ENCODE results near the gene GOLGA5. TPM values are rescaled to one million over a fixed set of nuclear protein-coding genes. Genes with fewer than 3 reads are reported as not detected.

GOLGA5 gene
- total and polyA plus RNA-seq, 2 of the 8 experiments (the other 6 are each of a cell fraction or from before 2014, with no cell fraction given) = 13.0 to 25.4 TPM

GRCh38 chr14:92753250-92753649 is 40.9 kb upstream of the GOLGA5 start:
- Histone ChIP-seq H3K36me3 (ENCODE audit: control insufficient read depth in 2 of 4, insufficient read depth in 4 of 4, low read length in 3 of 4) (no peaks in the 10 kb centered on the region), H3K14ac (ENCODE audit: insufficient read length) (no peak overlapping the region), H3K23me2 (ENCODE audit: low read depth, low read length) (0 out of 2 replicates have a peak, but pooled peaks cover 1% of the 10 kb centered on the region), H4K5ac (ENCODE audit: insufficient read length, low read depth, low read length) (no peak overlapping the region), H3K4me2 (ENCODE audit: insufficient read depth in 1 of 2, low read depth in 2 of 2, low read length in 2 of 2) (no peak overlapping the region), H3K9ac (replicated peaks in 1 of 4; ENCODE audit: extremely low read depth in 1 of 4, low read depth in 3 of 4, low read length in 3 of 4) (no peak overlapping the region), H3K18ac (ENCODE audit: extremely low read depth, low read length) (no peak overlapping the region), H3K79me1 (ENCODE audit: low read depth, low read length) (no peaks in the 10 kb centered on the region), H3K4ac (replicated peaks; ENCODE audit: insufficient read length, low read depth, low read length) (no peak overlapping the region), H3K79me2 (ENCODE audit: control insufficient read depth in 1 of 2, insufficient read depth in 2 of 2, low read length in 2 of 2) (no peaks in the 10 kb centered on the region), H3K56ac (replicated peaks; ENCODE audit: insufficient read length, low read depth, low read length) (no peak overlapping the region), H2BK5ac (ENCODE audit: low read depth, low read length) (no peak overlapping the region), H3K9me3 (ENCODE audit: insufficient read depth in 2 of 2, low read depth in 1 of 2, low read length in 1 of 2) (no peaks in the 10 kb centered on the region), H3K27ac (ENCODE audit: low read depth, low read length) (no peak overlapping the region), H3K23ac (ENCODE audit: insufficient read length) (no peak overlapping the region), H3K4me1 (replicated peaks in 1 of 4; ENCODE audit: control insufficient read depth in 3 of 4, insufficient read depth in 4 of 4, low read length in 3 of 4) (no peaks in the 10 kb centered on the region), H2BK12ac (ENCODE audit: low read depth, low read length) (no peak overlapping the region), H4K91ac (replicated peaks; ENCODE audit: insufficient read length, low read length) (no peak overlapping the region), H3K4me3 (ENCODE audit: extremely low read depth in 1 of 4, insufficient read depth in 2 of 4, low read depth in 3 of 4, low read length in 4 of 4) (no peak overlapping the region), H3K27me3 (replicated peaks in 1 of 4; ENCODE audit: control insufficient read depth in 3 of 4, extremely low read depth in 1 of 4, insufficient read depth in 3 of 4, low read length in 3 of 4) (no peaks in the 10 kb centered on the region), H2AFZ (ENCODE audit: low read length) (no peak overlapping the region), H2BK120ac (replicated peaks; ENCODE audit: low read depth, low read length) (no peak overlapping the region), H4K8ac (ENCODE audit: extremely low read depth, insufficient read depth, low read length) (no peak overlapping the region), H4K20me1 (replicated peaks in 1 of 2; ENCODE audit: control insufficient read depth in 1 of 2, insufficient read depth in 2 of 2, low read length in 2 of 2) (no peaks in the 10 kb centered on the region), H2BK15ac (ENCODE audit: low read length) (no peak overlapping the region), H2AK5ac (ENCODE audit: low read depth, low read length) (no peak overlapping the region), H2BK20ac (ENCODE audit: low read length) (no peak overlapping the region)
- DNase-seq (ENCODE audit: low read depth in 1 of 2, low spot score in 2 of 2) (no peak), FAIRE-seq (no peak)
- POLR2A ChIA-PET (ENCODE audit: partially characterized antibody) = no interaction called here
- WGBS, 2 experiments (ENCODE audit: extremely low coverage in 1 of 2, insufficient coverage in 1 of 2, insufficient read length in 1 of 2, insufficient replicate concordance in 2 of 2, low coverage in 1 of 2, low lambda C conversion rate in 2 of 2, missing lambda C conversion rate in 1 of 2) = 87% methylated on average over 5 of the region's 5 CpGs; no CpG with 5 or more reads in 1 of the 2 experiments
- CTCF ChIA-PET (ENCODE audit: partially characterized antibody) = interaction anchor here (1.9 kb wide), 2 partner anchors 14 to 38 kb away, joined by 4 to 9 read pairs; no protein-coding TSS in a partner anchor
- TF ChIP-seq GABPA (IDR thresholded peaks at IDR 0.05; ENCODE audit: borderline replicate concordance, insufficient read depth, low read length) (no peak), NANOG (IDR thresholded peaks at IDR 0.05; ENCODE audit: insufficient read depth, low read depth, low read length, poor library complexity, severe bottlenecking) (no peak), CEBPB (IDR thresholded peaks at IDR 0.05; ENCODE audit: low read depth, low read length) (no peak), POU5F1 (IDR thresholded peaks at IDR 0.05; ENCODE audit: low read depth, low read length) (no peak), POLR2A (IDR thresholded peaks at IDR 0.05; ENCODE audit: control extremely low read depth in 1 of 2, low read depth in 2 of 2, low read length in 2 of 2) (no peak), ASH2L (IDR thresholded peaks at IDR 0.05; ENCODE audit: low read length) (no peak), CTCF (IDR thresholded peaks at IDR 0.05; ENCODE audit: control extremely low read depth in 1 of 3, insufficient read depth in 1 of 3, low read depth in 1 of 3, low read length in 3 of 3) (no peak), ZNF274 (IDR thresholded peaks at IDR 0.05; ENCODE audit: borderline replicate concordance, extremely low read depth, low read length) (no peak), TEAD4 (IDR thresholded peaks at IDR 0.05; ENCODE audit: low read depth, low read length) (no peak), KDM1A (IDR thresholded peaks at IDR 0.05; ENCODE audit: borderline replicate concordance, low read length) (no peak), RAD21 (IDR thresholded peaks at IDR 0.05 in 1 of 2, conservative IDR thresholded peaks at IDR 0.05 in 1 of 2; ENCODE audit: low read depth in 2 of 2, low read length in 2 of 2) (no peak)
